ENCODE data around the gene LKAAEAR1.
A peak's percentile ranks its signal among the peaks of the same experiment; 100 is the strongest.

The LKAAEAR1 gene

GRCh38 chr20:64110411-64111068, 26.3 kb upstream of the LKAAEAR1 start:
- DNase-seq (ENCODE audit: low read depth): no peak

DNA sequence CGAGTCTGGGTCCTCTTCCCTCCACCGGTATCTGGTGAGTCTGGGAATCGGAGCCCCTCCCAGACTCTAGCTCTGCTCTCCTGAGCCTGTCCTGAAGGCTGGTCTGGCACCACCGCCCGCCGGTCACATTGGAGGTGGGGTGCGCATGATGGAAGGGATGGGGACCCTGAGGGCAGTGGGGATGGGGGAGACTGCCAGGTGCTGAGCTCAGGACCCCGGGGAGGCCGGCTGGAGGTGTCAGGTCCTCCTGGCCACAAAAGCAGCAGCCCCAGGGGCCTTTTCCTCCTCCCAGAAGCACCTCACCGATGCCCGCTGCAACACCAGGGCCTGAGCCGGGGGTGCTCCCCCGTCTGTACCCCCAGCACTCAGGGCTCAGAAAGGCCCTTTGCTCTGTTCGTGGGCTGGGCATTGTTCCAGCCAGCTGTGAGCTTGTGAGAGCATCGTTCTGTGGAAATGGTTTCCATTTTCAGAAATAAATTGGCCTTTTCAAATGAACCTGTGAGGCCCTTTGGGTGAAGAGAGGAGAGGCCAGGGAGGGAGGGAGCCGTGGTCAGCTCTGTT, 25.7 kb upstream of the LKAAEAR1 start:
- no peak for DNase-seq (ENCODE audit: low read depth)

DNA sequence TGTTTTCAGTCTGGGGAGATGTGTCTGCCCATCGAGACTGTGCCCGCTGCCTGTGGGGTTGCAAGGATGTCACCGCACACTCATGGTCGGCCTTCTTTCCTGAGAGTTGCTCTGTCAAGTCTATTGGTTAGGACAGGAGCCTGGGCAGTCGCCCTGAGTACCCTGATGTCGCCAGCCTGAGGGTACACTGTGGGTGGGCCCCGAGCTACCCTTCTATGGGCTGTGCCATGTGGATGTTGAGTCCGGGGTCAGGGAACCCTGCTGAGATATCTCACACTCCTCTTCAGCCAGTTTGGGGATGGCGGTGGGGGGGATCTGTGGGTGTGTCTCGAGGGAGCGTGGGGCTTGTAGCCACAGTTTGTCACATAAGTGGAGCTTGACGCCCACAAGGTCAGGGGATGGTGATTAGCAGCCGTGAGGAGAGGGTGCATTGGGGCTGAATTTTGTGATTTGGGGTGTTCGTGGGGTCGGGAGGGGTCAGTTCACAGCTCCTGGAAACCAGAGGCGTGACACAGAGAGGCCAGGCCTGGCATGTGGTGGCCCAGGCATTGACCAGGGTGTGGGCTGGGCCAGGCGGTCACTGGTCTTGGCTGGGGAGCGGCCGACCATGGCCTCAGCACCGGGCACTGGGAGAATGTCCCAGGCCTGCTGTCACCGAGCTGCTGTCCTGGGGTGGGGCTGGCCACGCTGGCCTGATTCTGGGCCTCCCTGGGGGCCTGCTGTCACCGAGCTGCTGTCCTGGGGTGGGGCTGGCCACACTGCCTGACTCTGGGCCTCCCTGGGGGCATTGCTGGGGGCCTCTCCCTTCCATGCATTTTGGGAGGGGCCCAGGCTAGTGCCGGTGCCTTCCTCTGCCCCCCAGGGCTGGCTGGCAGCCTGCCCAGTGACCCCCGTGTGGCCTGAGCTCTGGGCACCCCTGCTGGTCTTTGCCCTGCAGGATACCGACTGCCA, 24.8 kb upstream of the LKAAEAR1 start:
- DNase-seq (ENCODE audit: low read depth): no peak

- DNase-seq (ENCODE audit: low read depth): no peak
These were observed 23.7 kb upstream of the LKAAEAR1 start for GRCh38 chr20:64107736-64108457.

- no peak for DNase-seq (ENCODE audit: low read depth)
These were observed 23.0 kb upstream of the LKAAEAR1 start, which contains the start of gene NPBWR2 for GRCh38 chr20:64106981-64107735. NPBWR2 (minus strand) TSS chr20:64107565; CDS start chr20:64106831, 734 bp downstream.

DNA sequence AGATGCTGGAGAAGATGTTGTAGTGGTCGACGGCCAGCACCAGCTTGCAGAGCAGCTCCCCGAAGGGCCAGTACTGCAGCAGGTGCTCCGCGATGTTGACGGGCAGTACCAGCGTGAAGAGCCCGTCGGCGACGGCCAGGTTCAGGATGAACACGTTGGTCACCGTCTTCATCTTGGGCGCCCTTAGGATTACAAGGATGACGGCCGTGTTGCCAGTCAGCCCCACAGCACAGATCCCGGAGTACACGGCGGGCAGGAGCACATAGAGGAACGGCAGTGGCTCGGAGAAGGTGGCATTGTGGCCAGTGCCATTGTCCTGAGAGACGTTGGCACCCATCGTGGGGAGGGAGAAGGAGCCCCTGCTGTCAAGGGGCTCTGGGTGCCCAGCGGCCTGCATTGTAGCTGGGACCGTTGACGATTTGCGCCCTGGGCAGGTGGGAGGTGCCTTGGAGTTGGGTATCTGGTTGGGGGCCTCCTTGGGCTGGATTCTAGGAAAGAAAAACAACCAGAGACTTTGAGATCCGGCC, 22.3 kb upstream of the LKAAEAR1 start:
- no peak for DNase-seq (ENCODE audit: low read depth)

DNA sequence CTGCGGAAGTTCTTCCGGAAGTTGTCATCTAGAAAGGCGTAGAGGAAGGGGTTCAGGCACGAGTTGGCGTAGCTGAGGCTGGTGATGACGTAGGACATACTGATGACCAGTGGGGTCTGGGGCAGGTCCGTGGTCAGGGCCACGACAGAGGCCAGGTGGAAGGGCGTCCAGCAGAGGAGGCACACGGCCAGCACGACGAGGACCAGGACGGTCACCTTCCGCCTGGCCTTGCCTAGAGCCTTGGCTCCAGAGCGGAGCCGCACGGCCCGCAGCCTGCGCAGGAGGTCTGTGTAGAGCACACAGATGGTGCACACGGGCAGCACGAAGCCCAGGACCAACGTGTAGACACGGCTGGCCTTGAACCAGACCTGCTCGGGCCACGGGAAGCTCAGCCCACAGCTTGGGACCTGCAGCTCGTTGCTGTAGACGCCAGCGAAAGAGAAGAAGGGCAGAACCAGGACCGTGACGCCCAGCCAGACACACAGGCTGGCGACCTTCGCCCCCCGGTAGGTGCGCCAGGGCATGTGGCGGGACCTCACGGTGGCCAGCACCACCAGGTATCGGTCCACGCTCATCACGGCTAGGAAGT, 21.7 kb upstream of the LKAAEAR1 start:
- DNase-seq (ENCODE audit: low read depth): no peak

GRCh38 chr20:64104667-64105451, 20.7 kb upstream of the LKAAEAR1 start:
- no peak for DNase-seq (ENCODE audit: low read depth)

DNA sequence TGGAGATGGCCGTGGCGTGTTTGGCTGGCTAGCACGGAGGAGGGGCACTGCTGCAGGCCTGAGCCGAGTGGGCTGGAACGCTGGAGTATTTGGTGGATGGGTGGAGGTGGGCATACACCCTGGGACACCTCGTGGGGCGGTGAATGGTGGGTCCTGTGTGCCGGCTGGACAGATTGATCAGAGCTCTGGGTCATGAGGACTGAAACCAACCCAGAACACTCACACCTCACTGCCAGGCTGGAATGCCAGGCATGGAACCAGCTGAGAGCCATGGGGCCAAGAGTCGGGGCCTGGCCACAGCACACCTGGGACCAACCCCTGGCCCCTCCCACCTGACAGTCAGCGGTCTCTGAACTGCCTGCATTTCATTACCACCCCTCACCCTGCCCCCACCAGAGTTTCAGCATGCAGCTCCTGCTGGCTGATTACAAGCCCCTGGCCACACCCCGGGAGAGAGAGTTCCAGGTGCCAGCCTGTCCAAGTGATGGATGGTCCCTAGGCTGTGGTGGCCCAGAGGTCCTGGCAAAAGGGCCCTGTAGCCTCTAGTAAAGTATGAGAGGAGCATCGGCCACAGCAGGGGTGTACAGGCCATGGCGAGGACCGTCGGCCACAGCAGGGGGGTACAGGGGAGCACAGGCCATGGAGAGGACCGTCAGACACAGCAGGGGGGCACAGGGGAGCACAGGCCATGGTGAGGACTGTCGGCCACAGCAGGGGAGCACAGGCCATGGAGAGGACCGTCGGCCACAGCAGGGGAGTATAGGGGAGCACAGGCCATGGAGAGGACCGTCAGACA, 19.9 kb upstream of the LKAAEAR1 start:
- no peak for DNase-seq (ENCODE audit: low read depth)

GRCh38 chr20:64102647-64103354, 18.6 kb upstream of the LKAAEAR1 start:
- no peak for DNase-seq (ENCODE audit: low read depth)

- peak; percentile 38 for DNase-seq (ENCODE audit: low read depth)
These were observed 17.8 kb upstream of the LKAAEAR1 start for GRCh38 chr20:64101731-64102621.

- no peak for DNase-seq (ENCODE audit: low read depth)
These were observed 16.9 kb upstream of the LKAAEAR1 start for GRCh38 chr20:64100946-64101688.

- DNase-seq (ENCODE audit: low read depth): no peak
These were observed 16.3 kb upstream of the LKAAEAR1 start for GRCh38 chr20:64100566-64100888.

GRCh38 chr20:64099880-64100565, 15.8 kb upstream of the LKAAEAR1 start:
- DNase-seq (ENCODE audit: low read depth): no peak

DNA sequence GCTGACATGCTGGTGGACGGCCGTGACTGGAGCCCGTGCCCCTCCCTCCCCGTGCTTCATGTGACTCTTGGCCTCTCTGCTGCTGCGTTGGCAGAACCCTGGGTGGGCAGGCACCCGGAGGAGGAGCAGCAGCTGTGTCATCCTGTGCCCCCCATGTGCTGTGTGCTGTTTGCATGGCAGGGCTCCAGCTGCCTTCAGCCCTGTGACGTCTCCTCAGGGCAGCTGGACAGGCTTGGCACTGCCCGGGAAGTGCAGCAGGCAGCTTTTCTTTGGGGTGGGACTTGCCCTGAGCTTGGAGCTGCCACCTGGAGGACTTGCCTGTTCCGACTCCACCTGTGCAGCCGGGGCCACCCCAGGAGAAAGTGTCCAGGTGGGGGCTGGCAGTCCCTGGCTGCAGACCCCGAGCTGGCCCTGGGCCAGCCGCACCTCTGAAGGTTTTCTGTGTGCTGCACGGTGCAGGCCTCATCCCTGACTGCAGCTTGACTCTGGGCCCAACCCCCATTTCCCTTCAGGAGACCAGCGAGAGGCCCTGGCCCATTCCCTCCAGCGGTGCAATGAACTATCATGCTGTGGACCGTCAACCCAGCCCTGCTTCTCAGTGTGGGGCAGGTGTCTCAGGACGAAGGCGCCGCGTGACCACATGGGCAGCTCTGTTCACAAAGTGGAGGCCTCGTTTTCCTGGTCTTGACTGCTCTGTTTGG, 15.0 kb upstream of the LKAAEAR1 start:
- no peak for DNase-seq (ENCODE audit: low read depth)

All from stimulated activated CD8-positive, alpha-beta memory T cell treated with anti-CD3 and anti-CD28 coated beads, Interleukin-15, amount 100 ng/mL, for 1 hour (primary cell).